Measurements from ENCODE around the gene ITCH. TPM values are rescaled to one million over a fixed set of nuclear protein-coding genes. Genes with fewer than 3 reads are reported as not detected.

Gene ITCH
- total and polyA plus RNA-seq, 9 of the 15 experiments (the other 6 are each of a cell fraction or from before 2014, with no cell fraction given), result 7.5 to 53.0 (median 22.9) TPM

- H3K4me3 ChIP-seq, result no peak overlapping the region
- no peak overlapping the region for H3K9ac ChIP-seq (ENCODE audit: insufficient read depth in 1 of 2, low read depth in 2 of 2, low read length in 2 of 2)
- no peak for ATAC-seq
- in situ Hi-C loops (cut with MboI), result loop anchor here (10.0 kb wide), 1 partner anchor 169 kb away; the partner anchor contains the start of gene TP53INP2
- no peak overlapping the region for H2AFZ ChIP-seq (ENCODE audit: low read depth, low read length)
- H4K20me1 ChIP-seq (replicated peaks; ENCODE audit: control insufficient read depth, insufficient read depth, low read length), result peaks cover 3% of the 10 kb centered on the region; the same call in 1 of the 2 replicates
- no peak overlapping the region for H3K27ac ChIP-seq (ENCODE audit: extremely low read depth, low read depth, low read length)
- H3K9me3 ChIP-seq (replicated peaks; ENCODE audit: control insufficient read depth, insufficient read depth, low read depth, low read length), result no peaks in the 10 kb centered on the region; the same call in 1 of the 2 replicates
- TF ChIP-seq PCBP1 (IDR thresholded peaks at IDR 0.05; ENCODE audit: low read depth, low read length, poor library complexity, severe bottlenecking) (no peak), HNRNPL (IDR thresholded peaks at IDR 0.05; ENCODE audit: low read depth, low read length) (no peak), E2F8 (IDR thresholded peaks at IDR 0.05; ENCODE audit: low read depth, partially characterized antibody) (no peak), ZNF41 (CRISPR knock-in tag; conservative IDR thresholded peaks at IDR 0.05) (no peak), NR1H2 (CRISPR knock-in tag; IDR thresholded peaks at IDR 0.05) (no peak), PHF21A (IDR thresholded peaks at IDR 0.05; ENCODE audit: borderline replicate concordance, low read depth) (no peak), NR2C1 (IDR thresholded peaks at IDR 0.05) (no peak), NR2C1 (tag; IDR thresholded peaks at IDR 0.05) (no peak), SRSF1 (IDR thresholded peaks at IDR 0.05; ENCODE audit: low read depth, low read length) (no peak), SP2 (IDR thresholded peaks at IDR 0.05; ENCODE audit: extremely low read depth, low read depth, low read length, poor library complexity, severe bottlenecking) (no peak), ARID3B (CRISPR knock-in tag; IDR thresholded peaks at IDR 0.05; ENCODE audit: borderline replicate concordance) (no peak), THRAP3 (IDR thresholded peaks at IDR 0.05; ENCODE audit: borderline replicate concordance) (no peak)
- WGBS (ENCODE audit: insufficient coverage, low coverage, missing lambda C conversion rate), result 88% methylated on average over 15 of the region's 15 CpGs
- DNase-seq (ENCODE audit: extremely low read depth in 1 of 4, low spot score in 3 of 4), result no peak
- peaks cover 71% of the 10 kb centered on the region for H3K36me3 ChIP-seq (ENCODE audit: control insufficient read depth, insufficient read depth, low read length)
- ChIA-PET POLR2A (interaction anchor here (0.9 kb wide), 1 partner anchor 9 kb away, joined by 3 read pairs; no protein-coding TSS in a partner anchor), CTCF (ENCODE audit: low intra/inter-chr PET ratio) (no interaction called here)
- peaks cover 0 to 3% of the 10 kb centered on the region in 2 experiments; a peak in 1 of 5 replicates for H3K4me1 ChIP-seq (replicated peaks in 1 of 2; ENCODE audit: control insufficient read depth in 2 of 2, insufficient read depth in 2 of 2, low read length in 2 of 2)
- no peaks in the 10 kb centered on the region for H3K27me3 ChIP-seq (ENCODE audit: control insufficient read depth in 2 of 2, insufficient read depth in 2 of 2, low read length in 2 of 2)
- H3K79me2 ChIP-seq (ENCODE audit: control insufficient read depth, insufficient read depth, low read length), result peaks cover 4% of the 10 kb centered on the region; the same call in 1 of the 3 replicates
- intact Hi-C loops (cut with micrococcal nuclease), result loop anchor here (5.0 kb wide), 3 partner anchors 232 to 343 kb away; no protein-coding TSS in a partner anchor
- BruUV-seq (replicated peaks), result no TSS peak
- H3K9me1 ChIP-seq (ENCODE audit: control insufficient read depth, insufficient read depth, low read length), result no peaks in the 10 kb centered on the region
- H3K4me2 ChIP-seq (ENCODE audit: insufficient read depth, low read length), result no peak overlapping the region
- FAIRE-seq, result no peak
Measured at GRCh38 chr20:34535301-34535840, 172.3 kb downstream of the ITCH start.
